GM13976 (cell line): ENCODE measurements around the gene XAB2.

Source experiments
- DNase-seq: peaks from one replicate; pipeline ENCODE4 v3.0.0; 2012; ENCODE audit warnings: low spot score
- CTCF ChIP-seq: IDR thresholded peaks from 2 replicates; pipeline ENCODE4 v1.5.1; 2012; ENCODE audit warnings: borderline replicate concordance, mild to moderate bottlenecking; ENCODE audit not compliant: insufficient read depth; ENCODE audit errors: extremely low read depth, missing control alignments, control extremely low read depth
- in situ Hi-C: fragments of 300-500 bp; cut with MboI; formaldehyde crosslinking; loops from one replicate; pipeline ENCODE4 v1.12.0; 2022; ENCODE audit warnings: low sequenced_read_pairs, mixed read lengths, inconsistent platforms; ENCODE audit not compliant: unreplicated experiment

The XAB2 gene

GRCh38 chr19:7575434-7576040, 53.8 kb downstream of the XAB2 start:
- no peak for DNase-seq

GRCh38 chr19:7570761-7571160, 58.6 kb downstream of the XAB2 start:
- no peak for TF ChIP-seq CTCF
- in situ Hi-C loops = no loop called here
- no peak for DNase-seq

More at GRCh38 chr19:7575434-7576040, 53.8 kb downstream of the XAB2 start:
- in situ Hi-C loops = no loop called here
- no peak for TF ChIP-seq CTCF
